NCI-H2081 (cell line): ENCODE measurements around the gene SYT1.
A peak's percentile ranks its signal among the peaks of the same experiment; 100 is the strongest.

Experiments
- DNase-seq, 2 experiments: peaks; one replicate each; lab custom pipeline; 2025; lab: John Stamatoyannopoulos, UW

Gene SYT1

GRCh38 chr12:78891646-78892353, 27.2 kb downstream of the SYT1 start:
- no peak for DNase-seq

DNA sequence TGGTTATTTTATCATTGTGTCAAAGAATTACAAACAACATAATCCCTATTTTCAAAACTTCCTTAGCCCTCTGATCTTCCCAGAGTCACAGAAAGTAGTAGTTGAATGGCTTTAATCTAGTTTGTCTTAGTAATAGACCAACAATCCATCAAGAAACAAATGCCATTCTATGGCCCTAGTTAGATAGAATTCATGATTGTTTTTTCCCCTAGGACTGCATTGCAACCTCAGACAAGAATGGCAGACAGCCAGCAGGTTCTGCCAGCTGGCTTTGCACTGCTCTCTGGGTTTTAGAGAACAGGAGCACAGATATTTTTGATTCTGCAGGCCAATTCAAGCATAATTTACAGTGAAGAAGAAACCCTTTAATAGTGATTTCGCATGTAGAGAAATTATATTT, 33.8 kb downstream of the SYT1 start:
- DNase-seq: peak; percentile 52 to 92

DNA sequence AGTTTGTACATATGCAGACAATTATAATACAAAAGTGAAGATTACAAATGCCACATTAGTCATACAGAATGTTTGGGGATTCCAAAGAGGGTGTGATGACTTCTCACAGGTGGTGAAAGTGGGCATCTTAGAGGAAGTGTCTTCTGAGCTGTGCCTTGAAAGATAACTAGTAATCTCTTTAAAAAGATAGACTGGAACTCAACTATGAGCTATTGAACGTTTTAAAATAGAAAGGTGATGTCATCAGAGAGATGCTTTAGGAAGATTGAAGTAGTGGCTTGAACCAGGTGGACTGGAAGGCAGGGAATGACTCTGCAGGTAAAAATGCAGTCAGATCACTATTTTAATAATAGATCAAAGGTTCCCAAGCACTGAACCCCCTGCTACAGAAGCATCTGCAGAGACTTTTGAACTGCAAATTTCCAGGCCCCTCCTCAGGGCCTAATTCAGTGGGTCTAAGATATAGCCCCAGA, 50.3 kb downstream of the SYT1 start:
- no peak for DNase-seq

- no peak for DNase-seq
Measured at GRCh38 chr12:78916845-78917480, 52.4 kb downstream of the SYT1 start.

DNA sequence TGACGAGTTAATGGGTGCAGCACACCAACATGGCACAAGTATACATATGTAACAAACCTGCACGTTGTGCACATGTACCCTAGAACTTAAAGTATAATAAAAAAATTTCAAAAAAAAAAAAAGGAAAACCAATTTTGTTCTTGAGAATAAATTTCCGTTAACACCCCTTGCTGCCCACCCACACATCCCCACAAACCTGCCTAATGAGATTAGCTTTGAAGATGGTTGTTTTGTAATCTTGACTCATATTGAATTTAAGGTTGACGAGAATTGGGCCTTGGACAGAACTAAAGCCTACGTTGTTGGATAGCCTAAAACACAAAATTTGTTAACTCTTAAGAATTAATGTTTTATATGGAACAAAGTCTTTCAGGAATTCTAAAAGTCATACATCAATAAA, 52.9 kb downstream of the SYT1 start:
- DNase-seq: no peak

DNA sequence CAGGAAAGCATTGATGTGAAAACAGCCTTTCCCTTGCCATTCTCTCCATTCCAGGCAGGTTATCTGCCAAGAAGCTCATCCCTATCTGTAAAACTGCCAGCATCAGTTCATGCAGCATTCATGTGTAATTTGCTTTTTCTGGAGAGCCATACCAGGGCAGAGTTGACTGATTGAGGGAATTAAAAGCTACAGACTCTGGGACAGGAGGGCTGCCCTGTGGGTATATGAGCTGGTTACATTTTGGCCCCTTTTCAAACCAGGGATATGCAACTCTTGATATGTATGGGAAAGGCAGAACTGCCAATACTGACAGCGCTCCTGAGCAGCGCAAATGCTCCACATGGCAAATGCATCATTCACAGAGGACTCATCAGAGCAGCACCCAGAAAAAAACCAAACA, 53.7 kb downstream of the SYT1 start:
- peak in 1 of 2 experiments; percentile 41 for DNase-seq

DNA sequence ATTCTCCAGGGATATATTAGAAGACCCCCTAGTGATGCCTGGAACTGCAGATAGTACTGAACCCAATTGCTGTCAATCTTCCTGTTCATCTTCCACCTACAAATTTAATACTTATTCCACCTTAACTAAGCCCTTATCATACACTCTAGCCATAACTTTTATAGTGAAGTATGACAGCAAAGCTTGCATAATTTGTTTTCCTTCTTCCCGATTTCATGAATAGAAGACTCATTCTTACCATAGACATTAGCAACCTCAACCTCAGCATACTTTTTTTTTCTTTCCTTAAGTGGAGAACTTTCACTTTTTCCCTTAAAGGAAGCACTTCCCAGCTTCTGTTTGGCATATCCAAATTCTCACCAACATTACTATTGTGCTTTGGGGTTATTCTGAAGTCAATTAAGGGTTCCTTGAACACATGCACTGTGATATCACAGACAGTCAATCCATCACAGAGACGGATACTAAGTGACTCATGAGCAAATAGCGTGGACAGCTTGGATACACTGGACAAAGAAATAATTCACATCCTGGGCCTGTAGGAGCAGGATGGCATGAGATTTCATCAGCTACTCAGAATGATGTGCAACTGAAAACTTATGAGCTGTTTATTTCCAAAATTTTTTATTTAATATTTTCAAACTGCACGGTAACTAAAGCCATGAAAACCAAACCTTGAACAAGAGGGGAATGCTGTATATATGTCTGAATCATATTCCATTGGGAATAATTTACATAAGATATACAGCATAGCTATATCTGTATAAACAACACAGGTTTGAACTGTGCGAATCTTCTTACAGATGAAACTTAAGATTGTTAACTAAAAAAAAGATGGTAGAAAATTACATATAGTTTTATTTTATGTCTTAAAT, 63.9 kb downstream of the SYT1 start:
- DNase-seq: no peak

DNA sequence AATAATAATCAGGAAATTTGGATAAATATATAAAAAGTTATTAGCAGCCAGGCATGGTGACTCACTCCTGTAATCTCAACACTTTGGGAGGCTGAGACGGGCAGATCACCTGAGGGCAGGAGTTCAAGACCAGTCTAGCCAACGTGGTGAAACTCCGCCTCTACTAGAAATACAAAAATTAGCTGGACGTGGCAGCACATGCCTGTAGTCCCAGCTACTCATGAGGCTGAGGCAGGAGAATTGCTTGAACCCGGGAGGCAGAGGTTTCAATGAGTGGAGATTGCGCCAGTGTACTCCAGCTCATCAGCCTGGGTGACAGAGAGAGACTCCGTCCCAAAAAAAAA, 64.5 kb downstream of the SYT1 start:
- no peak for DNase-seq

GRCh38 chr12:78931466-78931990, 67.0 kb downstream of the SYT1 start:
- DNase-seq: no peak

DNA sequence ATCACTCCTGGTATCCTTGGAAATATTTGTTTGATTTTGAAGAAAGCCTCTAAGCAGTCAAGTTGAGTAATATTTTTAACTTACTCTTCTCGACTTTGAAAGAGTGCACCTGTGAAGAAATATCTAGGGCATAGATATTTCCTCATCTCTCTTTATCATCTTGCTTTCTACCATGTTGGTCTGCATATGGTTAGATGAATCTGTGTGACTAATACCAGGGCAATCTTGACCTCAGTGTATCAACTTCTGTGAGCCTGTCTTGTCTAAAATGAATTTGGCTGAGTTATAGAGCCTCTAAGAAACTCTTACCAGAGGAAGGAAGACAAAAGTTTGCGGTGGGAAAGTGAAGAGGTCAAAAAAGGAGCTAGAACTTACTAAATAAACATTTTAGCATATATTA, 68.4 kb downstream of the SYT1 start:
- no peak for DNase-seq

DNA sequence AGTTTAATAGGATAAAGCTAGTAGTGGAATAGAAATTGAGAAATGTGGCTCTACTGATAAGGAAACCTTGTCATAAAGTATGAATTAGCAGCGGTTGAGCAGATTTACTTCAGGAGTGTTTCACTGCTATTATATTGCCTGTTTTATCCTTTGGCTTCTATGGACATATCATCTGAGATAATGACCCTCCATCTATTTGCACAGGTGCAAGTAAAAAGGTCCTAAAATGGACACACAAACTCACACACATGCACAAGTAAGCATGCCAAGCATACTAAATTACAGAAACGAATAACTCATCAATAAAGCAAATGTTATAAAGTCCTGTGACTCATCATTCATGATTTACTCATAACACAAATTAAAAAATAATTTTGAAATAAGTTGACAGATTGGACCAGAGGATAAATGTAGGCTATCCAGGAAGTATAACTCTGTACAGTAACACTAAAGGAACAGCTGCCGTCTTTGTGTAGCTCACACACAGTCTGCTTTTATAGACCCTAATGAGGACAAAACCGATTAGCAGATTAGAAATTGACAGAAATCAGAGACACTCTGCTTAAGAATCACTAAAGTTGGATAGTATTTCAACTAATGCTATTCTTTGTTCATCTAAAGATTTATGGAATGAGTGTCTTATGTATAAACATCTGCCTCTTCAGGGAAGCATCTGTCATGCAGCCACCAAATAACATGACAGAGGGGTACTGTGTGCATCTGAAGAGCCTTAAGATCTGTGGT, 73.9 kb downstream of the SYT1 start:
- peak; percentile 84 to 97 for DNase-seq

DNA sequence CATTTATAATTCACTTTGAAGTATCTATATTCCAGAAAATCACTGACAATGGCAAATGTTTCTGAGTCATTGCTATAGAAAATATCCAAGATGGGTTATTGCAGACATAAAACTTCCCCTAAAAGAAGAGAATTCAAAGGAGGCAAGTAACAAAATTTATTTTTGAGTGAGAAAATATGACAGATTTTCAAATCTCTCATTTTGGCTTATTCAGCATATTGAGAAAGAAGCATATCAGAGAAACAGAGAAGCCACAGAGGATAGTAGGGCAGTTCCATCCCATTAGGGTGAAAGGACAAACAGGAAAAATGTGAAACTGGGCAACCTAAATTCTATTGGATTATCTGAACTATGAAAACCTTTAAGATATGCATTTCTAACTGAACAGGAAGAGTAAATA, 85.0 kb downstream of the SYT1 start:
- no peak for DNase-seq

DNA sequence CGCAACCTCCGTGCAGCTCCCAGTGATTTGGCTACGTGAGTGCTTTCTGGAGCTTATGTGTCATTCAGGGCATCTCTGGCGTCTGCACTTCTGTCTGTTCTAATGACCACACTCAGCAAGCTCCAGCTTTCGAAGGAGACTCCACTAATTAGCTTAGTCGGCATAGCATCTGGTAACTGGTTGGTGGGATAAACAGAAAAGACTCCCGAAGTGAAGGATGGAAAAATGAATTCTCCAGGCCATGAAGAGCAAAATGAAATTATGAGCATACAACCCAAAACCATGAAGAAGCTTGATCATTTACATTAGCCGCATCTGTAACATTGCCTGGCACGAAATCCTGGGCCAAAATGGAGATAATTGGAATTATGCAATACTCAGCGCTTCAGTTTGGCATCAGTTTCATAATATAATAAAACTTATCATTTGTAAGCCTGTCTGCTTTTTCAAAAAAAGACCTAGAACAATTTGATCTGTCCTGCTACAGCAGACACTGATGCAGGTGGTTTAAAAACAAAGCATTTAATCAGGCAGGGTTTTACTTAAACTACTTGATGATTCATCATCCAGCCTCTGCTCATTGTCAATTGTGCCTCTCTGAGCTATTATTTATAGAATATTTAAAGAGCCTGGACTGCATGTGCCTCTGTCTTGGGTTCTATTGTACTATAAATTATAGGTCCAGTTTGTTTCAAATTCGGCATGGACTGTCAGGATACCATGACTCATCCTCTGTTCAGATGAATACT, 87.4 kb downstream of the SYT1 start:
- DNase-seq: peak; percentile 48 to 86

GRCh38 chr12:78952552-78952929, 88.0 kb downstream of the SYT1 start:
- no peak for DNase-seq

DNA sequence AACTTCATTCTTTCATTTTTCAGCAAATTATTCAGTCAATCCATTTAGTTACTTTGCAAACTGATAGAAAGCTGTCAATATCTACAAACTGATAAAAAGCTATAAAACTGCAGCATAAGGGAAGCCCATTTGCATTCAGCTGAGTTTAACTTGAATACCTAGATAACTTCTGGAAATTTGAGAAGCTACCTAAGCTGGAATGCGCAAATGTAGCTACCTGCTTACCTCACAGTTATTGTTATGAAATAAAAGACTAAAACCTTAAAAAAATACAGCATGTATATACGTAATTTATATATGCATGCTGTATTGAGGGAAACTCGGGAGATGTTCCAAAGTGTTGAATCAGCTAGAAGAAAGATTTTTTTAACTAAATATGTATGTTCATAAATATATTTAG, 94.4 kb downstream of the SYT1 start:
- DNase-seq: no peak

GRCh38 chr12:78959556-78959955, 95.0 kb downstream of the SYT1 start:
- no peak for DNase-seq

- DNase-seq: no peak
Measured at GRCh38 chr12:78961171-78961570, 96.6 kb downstream of the SYT1 start.

DNA sequence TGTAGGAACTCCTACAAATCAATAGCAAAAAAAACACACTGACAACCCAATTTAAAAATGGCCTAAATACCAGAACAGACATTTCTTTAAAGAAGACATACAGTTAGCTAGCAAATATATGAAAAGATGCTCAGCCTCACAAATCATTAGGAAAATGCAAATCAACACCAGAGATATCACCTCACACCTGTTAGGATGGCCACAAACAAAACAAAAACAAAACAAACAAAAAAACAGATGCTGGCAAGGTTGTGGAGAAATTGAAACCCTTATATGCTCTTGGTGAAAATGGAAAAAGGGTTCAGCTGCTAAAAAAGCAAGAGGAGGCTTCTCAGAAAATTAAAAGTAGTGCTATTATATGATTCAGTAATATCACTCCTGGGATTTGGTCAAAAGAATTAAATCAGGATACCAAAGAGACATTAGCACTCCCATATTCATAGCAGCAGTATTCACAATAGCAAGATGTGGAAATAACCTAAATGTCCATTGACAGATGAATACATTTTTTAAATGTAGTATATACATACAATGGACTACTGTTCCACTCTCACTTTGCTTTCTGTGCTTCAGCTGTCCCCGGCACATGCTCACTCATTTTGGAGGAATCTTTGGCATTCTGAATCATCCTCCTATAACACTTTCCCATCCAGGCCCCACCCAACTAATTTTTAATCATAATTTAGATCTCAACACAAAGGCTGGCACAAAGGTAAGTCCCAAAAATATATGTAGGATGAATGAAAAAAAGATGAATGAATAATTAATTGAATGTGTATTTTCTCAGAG, 99.1 kb downstream of the SYT1 start:
- DNase-seq: no peak

GRCh38 chr12:78964521-78964920, 99.9 kb downstream of the SYT1 start:
- DNase-seq: no peak

GRCh38 chr12:78966062-78966461, 101.5 kb downstream of the SYT1 start:
- DNase-seq: no peak
